AG04450 (cell line): ENCODE measurements around the gene DRC1. TPM values are rescaled to one million over a fixed set of nuclear protein-coding genes. Genes with fewer than 3 reads are reported as not detected.

ENCODE experiments used
- CTCF ChIA-PET: fragments of 300-600, 350-600 bp; formaldehyde crosslinking; extraction: SDS; loops from one replicate; lab custom pipeline; 2022; ENCODE audit warnings: antibody characterized with exemption, inconsistent platforms; lab: Charles Lee
- POLR2A ChIA-PET: fragments of 350-600 bp; formaldehyde crosslinking; extraction: SDS; loops from one replicate; lab custom pipeline; 2021; ENCODE audit warnings: antibody characterized with exemption, inconsistent platforms; lab: Yijun Ruan, JAX
- DNase-seq: peaks from one replicate; pipeline ENCODE4 v3.0.0-alpha.2; 2011; ENCODE audit warnings: low read depth, low spot score
- H3K27ac ChIP-seq: one replicate; pipeline ENCODE4 v1.5.1; 2012; ENCODE audit warnings: low read depth, low read length, control low read depth
- H3K27me3 ChIP-seq: one replicate; pipeline ENCODE4 v1.6.0; 2012; ENCODE audit warnings: low read length; ENCODE audit not compliant: control insufficient read depth, insufficient read depth
- H3K4me3 ChIP-seq: 2 replicates; pipeline ENCODE4 v1.5.1; 2011; ENCODE audit warnings: mild to moderate bottlenecking, low read depth, low read length, control low read depth
- H3K9me3 ChIP-seq: 2 replicates; pipeline ENCODE4 v1.5.1; 2012; ENCODE audit warnings: low read length; ENCODE audit not compliant: control insufficient read depth, insufficient read depth
- CTCF ChIP-seq: IDR thresholded peaks from 2 replicates; pipeline ENCODE4 v1.5.1; 2011; ENCODE audit warnings: low read depth, low read length, control low read depth, inconsistent platforms
- polyA plus RNA-seq: library from polyadenylated mRNA; depleted of rRNA; stranded (reverse); fragments of >200 nt; gene quantifications from 2 replicates; pipeline ENCODE4 v1.2.3, GENCODE V29; 2011

The DRC1 gene
- polyA plus RNA-seq, 1 experiment: not detected

GRCh38 chr2:26485099-26485498 is 83.4 kb downstream of the DRC1 start:
- ChIA-PET CTCF (no interaction called here), POLR2A (no interaction called here)

GRCh38 chr2:26485725-26486418 is 84.2 kb downstream of the DRC1 start:
- Histone ChIP-seq H3K9me3 (no peaks in the 10 kb centered on the region), H3K27me3 (peaks cover 27% of the 10 kb centered on the region), H3K4me3 (no peak overlapping the region), H3K27ac (no peak overlapping the region)
- no peak for DNase-seq
- ChIA-PET POLR2A (interaction anchor here (0.6 kb wide), 1 partner anchor 31 kb away, joined by 8 read pairs; no protein-coding TSS in a partner anchor), CTCF (no interaction called here)
- TF ChIP-seq CTCF: no peak

More at GRCh38 chr2:26485099-26485498, 83.4 kb downstream of the DRC1 start:
- Histone ChIP-seq H3K4me3 (no peak overlapping the region), H3K9me3 (no peaks in the 10 kb centered on the region), H3K27ac (no peak overlapping the region), H3K27me3 (peaks cover 27% of the 10 kb centered on the region)
- DNase-seq: no peak
- no peak for TF ChIP-seq CTCF

GRCh38 chr2:26486789-26487188 is 85.1 kb downstream of the DRC1 start:
- TF ChIP-seq CTCF: no peak
- H3K4me3 ChIP-seq: no peak overlapping the region
- H3K27me3 ChIP-seq: peaks cover 34% of the 10 kb centered on the region
- ChIA-PET POLR2A (no interaction called here), CTCF (no interaction called here)
- no peak overlapping the region for H3K27ac ChIP-seq
- H3K9me3 ChIP-seq: no peaks in the 10 kb centered on the region
- DNase-seq: no peak

- POLR2A ChIA-PET: no interaction called here
- no peak overlapping the region for H3K4me3 ChIP-seq
These were observed 85.5 kb downstream of the DRC1 start for GRCh38 chr2:26487192-26487591.

More at GRCh38 chr2:26487192-26487591, 85.5 kb downstream of the DRC1 start:
- Histone ChIP-seq H3K27ac (no peak overlapping the region), H3K27me3 (peaks cover 33% of the 10 kb centered on the region), H3K9me3 (no peaks in the 10 kb centered on the region)
- CTCF ChIA-PET: no interaction called here
- no peak for TF ChIP-seq CTCF
- no peak for DNase-seq
